ENCODE results near the gene MFAP3L.

DNA sequence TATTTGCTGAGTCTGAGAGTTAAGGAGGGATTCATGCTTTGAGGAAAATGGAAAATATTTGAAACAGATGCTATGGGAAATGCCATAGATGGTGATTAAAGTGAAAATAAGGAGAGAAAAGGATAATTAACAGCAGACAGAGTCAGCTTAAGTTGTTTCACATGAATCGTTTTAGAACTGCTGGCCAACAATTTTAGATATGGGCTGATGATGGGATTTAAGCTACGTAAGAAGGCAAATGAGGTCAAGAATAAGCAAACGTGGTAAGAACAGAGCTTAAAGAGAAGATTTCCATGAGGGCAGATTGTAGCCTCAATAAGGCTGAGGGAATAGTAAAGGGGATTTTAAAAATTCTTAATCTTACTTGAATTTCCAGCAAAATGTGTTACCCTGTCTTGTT is 77.9 kb downstream of the MFAP3L start:
- TF ChIP-seq, protein P1, sequence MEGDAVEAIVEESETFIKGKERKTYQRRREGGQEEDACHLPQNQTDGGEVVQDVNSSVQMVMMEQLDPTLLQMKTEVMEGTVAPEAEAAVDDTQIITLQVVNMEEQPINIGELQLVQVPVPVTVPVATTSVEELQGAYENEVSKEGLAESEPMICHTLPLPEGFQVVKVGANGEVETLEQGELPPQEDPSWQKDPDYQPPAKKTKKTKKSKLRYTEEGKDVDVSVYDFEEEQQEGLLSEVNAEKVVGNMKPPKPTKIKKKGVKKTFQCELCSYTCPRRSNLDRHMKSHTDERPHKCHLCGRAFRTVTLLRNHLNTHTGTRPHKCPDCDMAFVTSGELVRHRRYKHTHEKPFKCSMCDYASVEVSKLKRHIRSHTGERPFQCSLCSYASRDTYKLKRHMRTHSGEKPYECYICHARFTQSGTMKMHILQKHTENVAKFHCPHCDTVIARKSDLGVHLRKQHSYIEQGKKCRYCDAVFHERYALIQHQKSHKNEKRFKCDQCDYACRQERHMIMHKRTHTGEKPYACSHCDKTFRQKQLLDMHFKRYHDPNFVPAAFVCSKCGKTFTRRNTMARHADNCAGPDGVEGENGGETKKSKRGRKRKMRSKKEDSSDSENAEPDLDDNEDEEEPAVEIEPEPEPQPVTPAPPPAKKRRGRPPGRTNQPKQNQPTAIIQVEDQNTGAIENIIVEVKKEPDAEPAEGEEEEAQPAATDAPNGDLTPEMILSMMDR (IDR thresholded peaks at IDR 0.05; ENCODE audit: low read depth, low read length), result no peak
- TF ChIP-seq, protein P2, sequence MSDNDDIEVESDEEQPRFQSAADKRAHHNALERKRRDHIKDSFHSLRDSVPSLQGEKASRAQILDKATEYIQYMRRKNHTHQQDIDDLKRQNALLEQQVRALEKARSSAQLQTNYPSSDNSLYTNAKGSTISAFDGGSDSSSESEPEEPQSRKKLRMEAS (IDR thresholded peaks at IDR 0.05; ENCODE audit: low read depth, low read length), result no peak
- no peak for TF ChIP-seq MYC (IDR thresholded peaks at IDR 0.05; ENCODE audit: low read depth, low read length)

All from NB4 (cell line).